AG10803 (cell line): Measurements from ENCODE around the gene ARID1B.

Experiments used
- DNase-seq: peaks from one replicate; pipeline ENCODE4 v3.0.0; 2010; ENCODE audit warnings: low read depth
- H3K4me3 ChIP-seq: 2 replicates; pipeline ENCODE4 v1.5.1; 2011; ENCODE audit warnings: mild to moderate bottlenecking, low read length, control low read depth
- TF ChIP-seq, protein P1 (sequence below): conservative IDR thresholded peaks from 2 replicates; pipeline ENCODE4 v1.5.1; 2011; ENCODE audit warnings: mild to moderate bottlenecking, low read length, control low read depth, inconsistent platforms

Gene ARID1B

DNA sequence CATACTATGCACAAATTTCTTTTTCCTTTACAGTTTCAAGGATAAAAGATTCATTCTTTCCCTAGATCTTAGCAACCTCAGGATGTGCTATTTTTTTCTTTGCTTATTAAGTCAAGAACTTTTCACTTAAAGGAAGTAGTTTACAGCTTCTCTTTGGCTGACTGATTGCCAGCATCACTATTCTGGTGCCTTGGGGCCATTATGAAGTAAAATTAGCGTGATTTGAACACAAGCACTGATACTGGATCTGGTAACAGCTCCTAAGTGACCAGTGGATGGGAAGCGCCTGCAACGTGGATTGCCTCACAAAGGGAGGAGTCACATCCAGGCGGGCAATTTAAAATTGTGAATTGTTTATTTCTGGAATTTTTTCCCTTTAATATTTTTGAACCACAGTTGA, 147.1 kb downstream of the ARID1B start:
- no peak overlapping the region for H3K4me3 ChIP-seq
- TF ChIP-seq, protein P1, sequence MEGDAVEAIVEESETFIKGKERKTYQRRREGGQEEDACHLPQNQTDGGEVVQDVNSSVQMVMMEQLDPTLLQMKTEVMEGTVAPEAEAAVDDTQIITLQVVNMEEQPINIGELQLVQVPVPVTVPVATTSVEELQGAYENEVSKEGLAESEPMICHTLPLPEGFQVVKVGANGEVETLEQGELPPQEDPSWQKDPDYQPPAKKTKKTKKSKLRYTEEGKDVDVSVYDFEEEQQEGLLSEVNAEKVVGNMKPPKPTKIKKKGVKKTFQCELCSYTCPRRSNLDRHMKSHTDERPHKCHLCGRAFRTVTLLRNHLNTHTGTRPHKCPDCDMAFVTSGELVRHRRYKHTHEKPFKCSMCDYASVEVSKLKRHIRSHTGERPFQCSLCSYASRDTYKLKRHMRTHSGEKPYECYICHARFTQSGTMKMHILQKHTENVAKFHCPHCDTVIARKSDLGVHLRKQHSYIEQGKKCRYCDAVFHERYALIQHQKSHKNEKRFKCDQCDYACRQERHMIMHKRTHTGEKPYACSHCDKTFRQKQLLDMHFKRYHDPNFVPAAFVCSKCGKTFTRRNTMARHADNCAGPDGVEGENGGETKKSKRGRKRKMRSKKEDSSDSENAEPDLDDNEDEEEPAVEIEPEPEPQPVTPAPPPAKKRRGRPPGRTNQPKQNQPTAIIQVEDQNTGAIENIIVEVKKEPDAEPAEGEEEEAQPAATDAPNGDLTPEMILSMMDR: no peak
- no peak for DNase-seq

DNA sequence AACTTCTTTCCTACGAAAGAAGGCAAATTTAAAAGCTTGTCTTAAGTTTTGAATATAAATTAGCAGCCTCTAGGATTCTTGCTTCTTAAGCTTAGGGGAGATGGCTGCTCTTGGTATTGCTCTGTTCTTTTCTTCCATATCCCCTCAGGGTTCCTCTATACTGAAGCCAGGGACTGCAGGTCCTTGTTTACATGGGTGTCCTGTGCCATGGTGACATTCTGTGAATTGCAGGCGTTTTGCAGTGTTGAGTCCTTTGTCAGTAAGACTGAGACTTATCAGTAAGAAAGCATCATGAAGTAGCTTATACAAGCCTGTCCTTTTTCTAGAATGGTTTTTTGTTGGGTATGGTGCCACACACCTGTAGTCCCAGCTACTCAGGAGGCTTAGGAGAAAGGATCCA, 147.8 kb downstream of the ARID1B start:
- no peak overlapping the region for H3K4me3 ChIP-seq
- no peak for DNase-seq
- TF ChIP-seq, protein P1: no peak

DNA sequence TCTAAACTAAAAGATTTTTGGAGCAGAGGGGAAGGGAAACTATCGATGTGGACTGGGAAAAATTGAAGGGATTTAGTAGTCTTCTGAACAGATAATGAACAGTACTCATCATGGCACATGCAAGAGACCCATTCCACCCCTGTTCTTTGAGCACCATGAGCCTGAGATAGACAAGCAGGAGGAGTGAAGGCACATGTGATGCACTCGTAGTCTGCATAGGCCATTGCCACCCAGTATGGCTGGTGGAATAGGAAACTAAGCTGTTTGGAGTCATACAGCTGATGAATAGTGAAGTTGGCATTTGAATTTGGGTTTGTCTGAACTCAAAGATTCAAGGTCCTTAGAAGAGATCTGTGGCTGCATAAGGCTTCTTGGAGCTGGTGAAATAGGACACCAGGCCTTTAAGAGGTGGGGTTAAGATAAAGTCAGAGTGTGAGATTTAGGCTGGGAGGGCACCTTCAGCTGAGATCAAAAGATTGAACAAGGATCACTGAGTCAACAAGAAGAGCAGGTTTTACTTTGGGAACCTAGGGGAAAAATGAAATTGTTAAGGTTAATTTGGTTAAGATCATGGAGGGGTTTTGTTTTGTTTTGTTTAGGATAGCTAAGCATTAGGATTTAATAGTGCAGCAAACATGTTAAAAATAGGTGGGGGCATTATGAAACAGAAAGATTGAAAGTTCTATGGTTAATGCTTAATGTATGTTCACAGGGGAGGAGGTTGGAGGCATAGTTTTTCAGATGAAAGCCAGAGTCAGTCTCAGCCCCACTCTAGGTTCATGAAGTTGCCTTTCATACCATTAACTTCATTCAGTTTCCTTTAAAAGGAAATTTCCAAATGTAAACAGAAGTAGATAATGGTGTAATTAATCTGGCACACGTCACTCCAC, 148.8 kb downstream of the ARID1B start:
- TF ChIP-seq, protein P1: no peak
- no peak for DNase-seq
- H3K4me3 ChIP-seq: no peak overlapping the region

DNA sequence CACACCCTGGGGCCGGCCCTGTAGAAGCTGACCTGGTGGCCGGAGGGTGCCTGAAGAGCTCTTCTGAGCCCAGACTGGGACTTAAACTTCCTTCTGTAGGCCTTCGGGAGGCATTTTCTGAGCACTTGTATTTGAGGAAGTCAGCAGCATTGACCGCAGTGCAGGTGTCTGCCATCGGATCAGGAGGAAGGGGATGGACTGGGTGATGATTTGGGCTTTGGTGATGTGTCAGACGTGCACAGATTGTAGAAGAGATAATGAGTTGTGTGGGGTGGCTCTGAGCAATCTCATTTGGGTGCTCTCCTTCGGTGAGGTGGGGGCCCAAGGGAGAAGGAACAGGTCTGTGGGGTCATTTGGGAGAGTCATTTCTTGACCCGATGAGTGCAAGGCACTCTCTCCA, 150.9 kb downstream of the ARID1B start:
- no peak for DNase-seq
- TF ChIP-seq, protein P1: no peak
- H3K4me3 ChIP-seq: no peak overlapping the region

DNA sequence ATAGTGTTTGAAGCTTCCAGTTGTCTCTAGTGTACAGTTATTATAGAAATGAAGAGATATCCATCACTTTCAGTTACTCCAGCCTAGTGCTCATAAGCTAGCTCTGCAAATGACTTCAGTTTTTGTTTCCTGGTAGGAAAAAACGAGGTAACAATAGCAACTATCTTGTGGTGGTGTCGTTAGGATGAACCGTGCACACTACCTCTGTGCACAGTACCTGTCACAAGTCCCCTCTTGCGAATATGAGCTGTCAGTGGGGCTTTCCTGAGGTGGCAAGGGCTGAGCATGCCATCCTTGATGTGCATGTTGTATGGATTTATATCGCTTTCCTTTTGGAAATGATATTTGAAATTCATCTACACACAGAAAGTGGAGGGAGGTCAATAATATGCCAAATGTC, 151.8 kb downstream of the ARID1B start:
- H3K4me3 ChIP-seq: no peak overlapping the region
- DNase-seq: no peak
- TF ChIP-seq, protein P1: no peak

DNA sequence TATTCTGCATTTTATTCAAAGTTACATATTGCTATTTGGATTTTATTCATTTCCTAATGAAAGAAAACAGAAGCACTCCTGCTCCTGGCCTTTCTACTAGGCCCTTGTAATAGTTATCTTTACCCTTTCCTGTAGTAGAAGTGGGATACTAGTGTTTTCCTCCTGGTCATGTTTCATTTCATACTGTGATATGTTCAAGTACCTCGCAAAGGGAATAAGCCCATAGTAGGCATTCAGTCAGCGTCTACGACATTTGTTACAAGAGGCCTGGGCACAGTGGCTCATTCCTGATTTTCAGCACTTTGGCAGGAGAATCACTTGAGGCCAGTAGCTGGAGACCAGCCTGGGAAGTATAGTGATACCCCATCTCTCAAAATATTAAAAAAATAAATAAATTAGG, 154.1 kb downstream of the ARID1B start:
- DNase-seq: no peak
- H3K4me3 ChIP-seq: no peak overlapping the region
- TF ChIP-seq, protein P1: no peak
